WTC11 (cell line): ENCODE data around the gene CDC42EP4.

Experiments
- CREB1 ChIP-seq: sonication (generic); formaldehyde crosslinking; IDR thresholded peaks from 2 replicates; pipeline ENCODE4 v1.8.0; 2023; ENCODE audit warnings: mild to moderate bottlenecking, missing genetic modification reagents
- FOXJ3 ChIP-seq: sonication (generic); formaldehyde crosslinking; IDR thresholded peaks from 2 replicates; pipeline ENCODE4 v1.9.0; 2021; ENCODE audit warnings: missing genetic modification reagents, mild to moderate bottlenecking, borderline replicate concordance
- JUN ChIP-seq: sonication (generic); formaldehyde crosslinking; IDR thresholded peaks from 2 replicates; pipeline ENCODE4 v1.8.0; 2023; ENCODE audit warnings: mild to moderate bottlenecking, missing genetic modification reagents
- MAX ChIP-seq: sonication (generic); formaldehyde crosslinking; IDR thresholded peaks from 2 replicates; pipeline ENCODE4 v1.8.0; 2022; ENCODE audit warnings: mild to moderate bottlenecking, missing genetic modification reagents
- MLX ChIP-seq: sonication (generic); formaldehyde crosslinking; IDR thresholded peaks from 2 replicates; pipeline ENCODE4 v1.8.1; 2023; ENCODE audit warnings: mild to moderate bottlenecking, missing genetic modification reagents, moderate library complexity
- MYBL2 ChIP-seq: sonication (generic); formaldehyde crosslinking; IDR thresholded peaks from 2 replicates; pipeline ENCODE4 v1.8.1; 2023; ENCODE audit warnings: mild to moderate bottlenecking, moderate library complexity, missing genetic modification reagents
- RELA ChIP-seq: sonication (generic); formaldehyde crosslinking; IDR thresholded peaks from 2 replicates; pipeline ENCODE4 v1.8.1; 2022; ENCODE audit warnings: missing genetic modification reagents, mild to moderate bottlenecking, borderline replicate concordance
- SP1 ChIP-seq: sonication (generic); formaldehyde crosslinking; conservative IDR thresholded peaks from 2 replicates; pipeline ENCODE4 v1.8.1; 2022; ENCODE audit warnings: missing genetic modification reagents
- TCF7 ChIP-seq: sonication (generic); formaldehyde crosslinking; IDR thresholded peaks from 2 replicates; pipeline ENCODE4 v1.8.0; 2022; ENCODE audit warnings: mild to moderate bottlenecking, low read depth, missing genetic modification reagents, moderate library complexity
- ZMAT4 ChIP-seq: fragments of 250-450 bp; sonication (Bioruptor Pico); IDR thresholded peaks from 2 replicates; pipeline ENCODE4 v1.9.0; 2021; ENCODE audit warnings: mild to moderate bottlenecking
- ZNF263 ChIP-seq: sonication (generic); formaldehyde crosslinking; IDR thresholded peaks from 2 replicates; pipeline ENCODE4 v1.8.1; 2022; ENCODE audit warnings: low read depth, mild to moderate bottlenecking, moderate library complexity, missing genetic modification reagents
- TF ChIP-seq, protein P1 (sequence below): fragments of 200-600 bp; IDR thresholded peaks from 2 replicates; pipeline ENCODE4 v1.8.0; 2022; ENCODE audit warnings: antibody characterized with exemption
- TF ChIP-seq, protein P2 (sequence below): sonication (generic); formaldehyde crosslinking; IDR thresholded peaks from 2 replicates; pipeline ENCODE4 v1.8.1; 2023; ENCODE audit warnings: mild to moderate bottlenecking, missing genetic modification reagents
- TF ChIP-seq, protein P3 (sequence below): sonication (generic); formaldehyde crosslinking; IDR thresholded peaks from 2 replicates; pipeline ENCODE4 v1.8.1; 2023; ENCODE audit warnings: mild to moderate bottlenecking, moderate library complexity, missing genetic modification reagents

GRCh38 chr17:73346501-73347162 lies 34.8 kb upstream of the CDC42EP4 start:
- TF ChIP-seq MAX (no peak), JUN (CRISPR knock-in tag) (no peak), TCF7 (CRISPR knock-in tag) (no peak), RELA (CRISPR knock-in tag) (no peak), MLX (no peak), ZMAT4 (CRISPR knock-in tag) (no peak), SP1 (CRISPR knock-in tag) (no peak), CREB1 (no peak), FOXJ3 (no peak), ZNF263 (CRISPR knock-in tag) (no peak), MYBL2 (CRISPR knock-in tag) (no peak)
- TF ChIP-seq, protein P1, sequence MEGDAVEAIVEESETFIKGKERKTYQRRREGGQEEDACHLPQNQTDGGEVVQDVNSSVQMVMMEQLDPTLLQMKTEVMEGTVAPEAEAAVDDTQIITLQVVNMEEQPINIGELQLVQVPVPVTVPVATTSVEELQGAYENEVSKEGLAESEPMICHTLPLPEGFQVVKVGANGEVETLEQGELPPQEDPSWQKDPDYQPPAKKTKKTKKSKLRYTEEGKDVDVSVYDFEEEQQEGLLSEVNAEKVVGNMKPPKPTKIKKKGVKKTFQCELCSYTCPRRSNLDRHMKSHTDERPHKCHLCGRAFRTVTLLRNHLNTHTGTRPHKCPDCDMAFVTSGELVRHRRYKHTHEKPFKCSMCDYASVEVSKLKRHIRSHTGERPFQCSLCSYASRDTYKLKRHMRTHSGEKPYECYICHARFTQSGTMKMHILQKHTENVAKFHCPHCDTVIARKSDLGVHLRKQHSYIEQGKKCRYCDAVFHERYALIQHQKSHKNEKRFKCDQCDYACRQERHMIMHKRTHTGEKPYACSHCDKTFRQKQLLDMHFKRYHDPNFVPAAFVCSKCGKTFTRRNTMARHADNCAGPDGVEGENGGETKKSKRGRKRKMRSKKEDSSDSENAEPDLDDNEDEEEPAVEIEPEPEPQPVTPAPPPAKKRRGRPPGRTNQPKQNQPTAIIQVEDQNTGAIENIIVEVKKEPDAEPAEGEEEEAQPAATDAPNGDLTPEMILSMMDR, result no peak
- TF ChIP-seq, protein P2, sequence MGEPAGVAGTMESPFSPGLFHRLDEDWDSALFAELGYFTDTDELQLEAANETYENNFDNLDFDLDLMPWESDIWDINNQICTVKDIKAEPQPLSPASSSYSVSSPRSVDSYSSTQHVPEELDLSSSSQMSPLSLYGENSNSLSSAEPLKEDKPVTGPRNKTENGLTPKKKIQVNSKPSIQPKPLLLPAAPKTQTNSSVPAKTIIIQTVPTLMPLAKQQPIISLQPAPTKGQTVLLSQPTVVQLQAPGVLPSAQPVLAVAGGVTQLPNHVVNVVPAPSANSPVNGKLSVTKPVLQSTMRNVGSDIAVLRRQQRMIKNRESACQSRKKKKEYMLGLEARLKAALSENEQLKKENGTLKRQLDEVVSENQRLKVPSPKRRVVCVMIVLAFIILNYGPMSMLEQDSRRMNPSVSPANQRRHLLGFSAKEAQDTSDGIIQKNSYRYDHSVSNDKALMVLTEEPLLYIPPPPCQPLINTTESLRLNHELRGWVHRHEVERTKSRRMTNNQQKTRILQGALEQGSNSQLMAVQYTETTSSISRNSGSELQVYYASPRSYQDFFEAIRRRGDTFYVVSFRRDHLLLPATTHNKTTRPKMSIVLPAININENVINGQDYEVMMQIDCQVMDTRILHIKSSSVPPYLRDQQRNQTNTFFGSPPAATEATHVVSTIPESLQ (CRISPR knock-in tag), result no peak
- TF ChIP-seq, protein P3, sequence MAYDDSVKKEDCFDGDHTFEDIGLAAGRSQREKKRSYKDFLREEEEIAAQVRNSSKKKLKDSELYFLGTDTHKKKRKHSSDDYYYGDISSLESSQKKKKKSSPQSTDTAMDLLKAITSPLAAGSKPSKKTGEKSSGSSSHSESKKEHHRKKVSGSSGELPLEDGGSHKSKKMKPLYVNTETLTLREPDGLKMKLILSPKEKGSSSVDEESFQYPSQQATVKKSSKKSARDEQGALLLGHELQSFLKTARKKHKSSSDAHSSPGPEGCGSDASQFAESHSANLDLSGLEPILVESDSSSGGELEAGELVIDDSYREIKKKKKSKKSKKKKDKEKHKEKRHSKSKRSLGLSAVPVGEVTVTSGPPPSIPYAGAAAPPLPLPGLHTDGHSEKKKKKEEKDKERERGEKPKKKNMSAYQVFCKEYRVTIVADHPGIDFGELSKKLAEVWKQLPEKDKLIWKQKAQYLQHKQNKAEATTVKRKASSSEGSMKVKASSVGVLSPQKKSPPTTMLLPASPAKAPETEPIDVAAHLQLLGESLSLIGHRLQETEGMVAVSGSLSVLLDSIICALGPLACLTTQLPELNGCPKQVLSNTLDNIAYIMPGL (CRISPR knock-in tag), result no peak
